ENCODE data around the gene CADPS2. TPM values are rescaled to one million over a fixed set of nuclear protein-coding genes. Genes with fewer than 3 reads are reported as not detected.

The CADPS2 gene
- total RNA-seq, 2 experiments from 2014 or later = not detected

- TF ChIP-seq, protein P1, sequence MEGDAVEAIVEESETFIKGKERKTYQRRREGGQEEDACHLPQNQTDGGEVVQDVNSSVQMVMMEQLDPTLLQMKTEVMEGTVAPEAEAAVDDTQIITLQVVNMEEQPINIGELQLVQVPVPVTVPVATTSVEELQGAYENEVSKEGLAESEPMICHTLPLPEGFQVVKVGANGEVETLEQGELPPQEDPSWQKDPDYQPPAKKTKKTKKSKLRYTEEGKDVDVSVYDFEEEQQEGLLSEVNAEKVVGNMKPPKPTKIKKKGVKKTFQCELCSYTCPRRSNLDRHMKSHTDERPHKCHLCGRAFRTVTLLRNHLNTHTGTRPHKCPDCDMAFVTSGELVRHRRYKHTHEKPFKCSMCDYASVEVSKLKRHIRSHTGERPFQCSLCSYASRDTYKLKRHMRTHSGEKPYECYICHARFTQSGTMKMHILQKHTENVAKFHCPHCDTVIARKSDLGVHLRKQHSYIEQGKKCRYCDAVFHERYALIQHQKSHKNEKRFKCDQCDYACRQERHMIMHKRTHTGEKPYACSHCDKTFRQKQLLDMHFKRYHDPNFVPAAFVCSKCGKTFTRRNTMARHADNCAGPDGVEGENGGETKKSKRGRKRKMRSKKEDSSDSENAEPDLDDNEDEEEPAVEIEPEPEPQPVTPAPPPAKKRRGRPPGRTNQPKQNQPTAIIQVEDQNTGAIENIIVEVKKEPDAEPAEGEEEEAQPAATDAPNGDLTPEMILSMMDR (IDR thresholded peaks at IDR 0.05) = no peak
- intact Hi-C loops (cut with DNase I, micrococcal nuclease) = no loop called here
- CTCF ChIA-PET = no interaction called here
- Mint-ChIP-seq H3K27me3 (no peaks in the 10 kb centered on the region), H3K36me3 (ENCODE audit: low read depth) (no peaks in the 10 kb centered on the region), H3K4me1 (ENCODE audit: low read depth) (no peaks in the 10 kb centered on the region), H3K27ac (no peak overlapping the region), H3K9me3 (peaks cover 2% of the 10 kb centered on the region), H3K4me3 (no peak overlapping the region)
- Histone ChIP-seq H3K4me1 (ENCODE audit: insufficient read depth, low read length) (no peaks in the 10 kb centered on the region), H3K9me3 (ENCODE audit: control insufficient read depth in 1 of 2, insufficient read depth in 1 of 2, low read length in 2 of 2) (peaks cover 0 to 9% of the 10 kb centered on the region in 2 experiments), H3K27ac (ENCODE audit: low read depth in 1 of 2, low read length in 2 of 2) (no peak overlapping the region), H3K4me3 (ENCODE audit: low read length) (no peak overlapping the region), H3K27me3 (ENCODE audit: control insufficient read depth in 1 of 2, insufficient read depth in 2 of 2, low read length in 2 of 2) (no peaks in the 10 kb centered on the region), H3K36me3 (ENCODE audit: insufficient read depth, low read length) (no peaks in the 10 kb centered on the region)
- POLR2A ChIA-PET = no interaction called here
- DNase-seq (no peak), ATAC-seq (ENCODE audit: poor library complexity) (no peak)
Observed at GRCh38 chr7:122901250-122901649, 15.0 kb upstream of the CADPS2 start.

GRCh38 chr7:122896509-122896908 lies 10.2 kb upstream of the CADPS2 start:
- Mint-ChIP-seq H3K4me3 (no peak overlapping the region), H3K27ac (no peak overlapping the region), H3K27me3 (no peaks in the 10 kb centered on the region), H3K4me1 (ENCODE audit: low read depth) (no peaks in the 10 kb centered on the region), H3K36me3 (ENCODE audit: low read depth) (no peaks in the 10 kb centered on the region), H3K9me3 (peaks cover 2% of the 10 kb centered on the region)
- no peak for ATAC-seq (ENCODE audit: poor library complexity)
- H3K27ac ChIP-seq (ENCODE audit: low read depth in 1 of 2, low read length in 2 of 2) = no peak overlapping the region
- peaks cover 0 to 9% of the 10 kb centered on the region in 2 experiments for H3K9me3 ChIP-seq (ENCODE audit: control insufficient read depth in 1 of 2, insufficient read depth in 1 of 2, low read length in 2 of 2)
- CTCF ChIA-PET = no interaction called here
- POLR2A ChIA-PET = no interaction called here
- DNase-seq = no peak
- no peaks in the 10 kb centered on the region for H3K36me3 ChIP-seq (ENCODE audit: insufficient read depth, low read length)
- H3K4me3 ChIP-seq (ENCODE audit: low read length) = no peak overlapping the region
- H3K27me3 ChIP-seq (ENCODE audit: control insufficient read depth in 1 of 2, insufficient read depth in 2 of 2, low read length in 2 of 2) = no peaks in the 10 kb centered on the region
- TF ChIP-seq, protein P1 (IDR thresholded peaks at IDR 0.05) = no peak
- intact Hi-C loops (cut with DNase I, micrococcal nuclease) = no loop called here
- H3K4me1 ChIP-seq (ENCODE audit: insufficient read depth, low read length) = no peaks in the 10 kb centered on the region

GRCh38 chr7:122893486-122893885 lies 7.2 kb upstream of the CADPS2 start:
- Histone ChIP-seq H3K36me3 (ENCODE audit: insufficient read depth, low read length) (no peaks in the 10 kb centered on the region), H3K27ac (ENCODE audit: low read depth in 1 of 2, low read length in 2 of 2) (no peak overlapping the region), H3K27me3 (ENCODE audit: control insufficient read depth in 1 of 2, insufficient read depth in 2 of 2, low read length in 2 of 2) (peaks cover 0 to 6% of the 10 kb centered on the region in 2 experiments), H3K4me3 (ENCODE audit: low read length) (no peak overlapping the region), H3K4me1 (ENCODE audit: insufficient read depth, low read length) (no peaks in the 10 kb centered on the region), H3K9me3 (ENCODE audit: control insufficient read depth in 1 of 2, insufficient read depth in 1 of 2, low read length in 2 of 2) (peaks cover 0 to 3% of the 10 kb centered on the region in 2 experiments)
- no peak for ATAC-seq (ENCODE audit: poor library complexity)
- peaks cover 2% of the 10 kb centered on the region for H3K9me3 Mint-ChIP-seq
- peaks cover 23% of the 10 kb centered on the region for H3K27me3 Mint-ChIP-seq
- no peak overlapping the region for H3K27ac Mint-ChIP-seq
- TF ChIP-seq, protein P1 (IDR thresholded peaks at IDR 0.05) = no peak
- DNase-seq = no peak
- POLR2A ChIA-PET = no interaction called here
- CTCF ChIA-PET = no interaction called here
- H3K4me1 Mint-ChIP-seq (ENCODE audit: low read depth) = no peaks in the 10 kb centered on the region
- no peak overlapping the region for H3K4me3 Mint-ChIP-seq
- intact Hi-C loops (cut with DNase I, micrococcal nuclease) = no loop called here
- H3K36me3 Mint-ChIP-seq (ENCODE audit: low read depth) = no peaks in the 10 kb centered on the region

Data from CD4-positive, alpha-beta T cell (primary cell).